ENCODE measurements around the gene PCGF5. TPM values are rescaled to one million over a fixed set of nuclear protein-coding genes. Genes with fewer than 3 reads are reported as not detected.
A peak's percentile ranks its signal among the peaks of the same experiment; 100 is the strongest.

The PCGF5 gene
- total RNA-seq, 1 experiment from 2014 or later = 28.8 TPM

DNA sequence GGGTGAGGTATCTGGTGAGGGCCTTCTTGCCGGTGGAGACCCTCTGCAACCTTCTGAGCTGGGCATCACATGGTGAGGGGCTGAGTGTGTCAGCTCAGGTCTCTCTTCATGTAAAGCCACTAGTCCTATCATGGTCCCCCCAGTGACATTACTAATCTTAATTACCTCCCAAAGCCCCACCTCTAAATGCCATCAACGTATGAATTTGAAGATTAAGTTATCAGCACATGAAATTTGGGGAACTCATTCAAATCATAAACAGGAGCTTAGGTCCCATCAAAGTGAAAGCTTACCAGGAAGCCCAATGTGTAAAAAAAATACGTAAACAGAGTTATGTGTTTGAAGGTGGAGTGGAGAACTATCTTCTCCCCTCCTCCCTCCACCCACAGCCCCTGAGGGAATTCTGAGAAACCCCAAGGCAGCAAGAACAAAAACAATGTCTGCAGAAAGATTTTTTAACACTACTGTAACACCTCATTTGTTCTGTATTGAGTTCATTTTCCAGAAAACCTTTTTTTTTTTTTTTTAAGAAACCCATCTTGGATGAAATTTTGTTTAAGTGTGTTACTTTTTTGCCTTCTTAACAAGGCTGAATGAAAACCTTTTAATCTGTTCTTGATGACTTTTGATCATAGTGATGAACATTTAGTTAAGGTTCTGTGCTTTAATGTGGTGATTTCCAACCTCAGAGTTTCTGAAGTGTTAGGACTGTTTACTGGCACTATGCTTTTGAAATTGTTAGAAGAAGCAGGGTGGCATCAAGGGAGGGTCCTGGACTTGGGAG, 19.1 kb upstream of the PCGF5 start:
- Histone ChIP-seq H3K9me3 (no peaks in the 10 kb centered on the region), H3K4me3 (no peak overlapping the region), H3K27me3 (no peaks in the 10 kb centered on the region), H3K36me3 (no peaks in the 10 kb centered on the region)
- no peak for DNase-seq

DNA sequence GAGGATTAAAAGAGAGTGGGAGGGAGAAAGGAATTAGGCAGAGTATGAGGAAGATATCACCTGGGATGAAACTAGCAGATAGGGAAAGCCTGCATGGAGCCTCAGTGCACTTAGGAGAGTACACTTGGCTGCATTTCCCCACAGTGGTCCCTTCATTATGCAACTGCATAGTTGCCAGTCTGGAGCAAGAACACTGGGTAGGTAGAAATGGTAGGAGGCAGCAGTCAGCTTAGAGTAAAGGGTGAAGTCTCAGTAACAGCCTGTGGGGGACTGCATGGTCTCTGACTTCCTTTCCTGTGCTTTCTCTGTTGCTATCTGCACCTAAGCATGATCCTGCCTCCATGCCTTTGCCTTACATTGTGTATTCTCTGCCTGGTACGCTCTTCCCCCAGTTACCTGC, 14.0 kb upstream of the PCGF5 start:
- Histone ChIP-seq H3K4me3 (no peak overlapping the region), H3K27me3 (no peaks in the 10 kb centered on the region), H3K36me3 (no peaks in the 10 kb centered on the region), H3K9me3 (no peaks in the 10 kb centered on the region)
- no peak for DNase-seq

DNA sequence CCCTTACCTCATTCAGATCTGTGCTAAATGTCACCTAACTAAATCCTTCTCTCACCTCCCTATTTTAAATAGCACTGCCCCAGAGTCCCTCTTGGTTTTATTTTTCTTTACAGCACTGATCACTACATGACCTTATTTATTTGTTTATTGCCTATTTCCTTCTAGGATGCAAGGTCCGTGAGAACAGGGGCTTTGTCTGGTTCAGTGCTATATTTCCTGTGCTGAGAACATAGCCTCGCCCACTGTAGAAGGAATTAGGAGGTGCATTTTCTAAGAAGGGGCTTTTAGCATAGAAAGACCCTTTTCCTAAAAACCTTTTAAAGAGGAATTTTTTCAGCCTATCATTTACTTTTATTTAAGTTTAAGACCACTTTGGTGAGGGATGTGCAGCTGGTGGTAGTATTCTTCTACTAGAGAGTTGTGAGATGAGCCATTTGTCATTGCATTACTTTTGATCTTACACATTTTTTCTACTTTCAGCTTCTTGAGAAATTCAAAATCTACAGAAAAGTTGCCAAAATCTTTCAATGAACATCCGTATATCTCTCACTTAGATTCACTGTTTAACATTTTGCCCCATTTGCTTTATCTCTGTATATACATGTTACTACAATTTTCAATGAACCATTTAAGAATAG, 13.5 kb upstream of the PCGF5 start:
- H3K36me3 ChIP-seq = no peaks in the 10 kb centered on the region
- H3K9me3 ChIP-seq = no peaks in the 10 kb centered on the region
- DNase-seq = no peak
- H3K4me3 ChIP-seq = no peak overlapping the region
- H3K27me3 ChIP-seq = no peaks in the 10 kb centered on the region

DNA sequence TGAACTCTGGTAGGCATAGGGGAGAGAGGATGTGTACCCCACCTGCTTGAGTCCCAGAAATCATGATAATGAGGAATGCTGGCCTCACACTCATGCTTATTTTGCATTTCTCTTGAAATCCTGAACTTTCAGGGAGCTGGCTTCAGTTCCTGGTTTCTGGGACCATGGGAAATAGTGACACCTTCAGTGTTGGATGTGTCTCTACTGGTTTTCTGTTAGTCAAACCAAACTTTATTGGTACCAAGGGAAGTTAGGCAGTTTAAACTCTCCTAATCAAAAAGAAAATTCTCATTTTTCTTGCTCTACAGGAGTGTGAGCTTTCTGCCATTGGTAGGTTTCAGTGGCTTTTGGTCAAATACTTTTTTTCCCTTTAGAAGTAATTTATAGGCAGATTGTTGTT, 11.8 kb upstream of the PCGF5 start:
- H3K9me3 ChIP-seq = no peaks in the 10 kb centered on the region
- H3K4me3 ChIP-seq = no peak overlapping the region
- no peaks in the 10 kb centered on the region for H3K27me3 ChIP-seq
- DNase-seq = no peak
- no peaks in the 10 kb centered on the region for H3K36me3 ChIP-seq

DNA sequence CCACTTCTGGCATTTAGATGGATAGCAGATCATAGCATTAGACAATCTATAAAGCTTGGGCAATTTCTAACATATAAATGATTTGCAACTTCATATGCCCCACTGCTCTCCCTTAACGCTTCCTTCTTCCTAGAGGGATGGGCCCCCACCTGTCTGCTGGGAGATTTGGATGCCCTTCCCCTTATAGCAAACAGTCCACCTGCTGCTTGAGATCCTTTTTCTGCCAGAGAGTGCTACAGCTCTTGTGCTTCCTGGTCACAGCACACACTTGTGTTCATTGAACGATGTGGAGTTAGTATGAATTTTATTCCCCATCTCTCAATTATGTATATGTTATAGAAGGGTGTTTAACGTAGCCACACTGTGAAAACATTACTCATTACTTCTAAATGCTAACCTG, 10.4 kb upstream of the PCGF5 start:
- Histone ChIP-seq H3K4me3 (no peak overlapping the region), H3K27me3 (no peaks in the 10 kb centered on the region), H3K36me3 (no peaks in the 10 kb centered on the region), H3K9me3 (no peaks in the 10 kb centered on the region)
- no peak for DNase-seq

DNA sequence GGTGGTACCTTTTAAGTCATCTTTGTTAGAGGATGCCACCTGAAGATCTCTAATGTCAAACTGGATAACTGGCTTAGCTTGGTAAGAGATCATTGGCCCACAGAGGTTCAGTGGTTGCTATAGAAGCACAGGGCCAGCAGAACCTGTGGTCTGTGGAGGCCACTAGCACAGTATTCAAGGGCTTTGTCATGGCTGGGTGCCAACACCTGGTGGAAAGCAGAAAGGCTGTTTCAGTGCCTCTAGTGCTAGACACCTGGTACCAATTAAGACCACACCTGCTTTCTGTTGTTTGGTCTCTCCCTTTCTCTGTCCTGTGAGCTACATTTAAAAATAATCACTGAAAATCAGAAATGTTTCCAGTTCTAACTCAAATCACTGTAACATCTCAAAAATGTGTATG, 10.0 kb upstream of the PCGF5 start:
- Histone ChIP-seq H3K4me3 (no peak overlapping the region), H3K36me3 (no peaks in the 10 kb centered on the region), H3K27me3 (no peaks in the 10 kb centered on the region), H3K9me3 (no peaks in the 10 kb centered on the region)
- no peak for DNase-seq

DNA sequence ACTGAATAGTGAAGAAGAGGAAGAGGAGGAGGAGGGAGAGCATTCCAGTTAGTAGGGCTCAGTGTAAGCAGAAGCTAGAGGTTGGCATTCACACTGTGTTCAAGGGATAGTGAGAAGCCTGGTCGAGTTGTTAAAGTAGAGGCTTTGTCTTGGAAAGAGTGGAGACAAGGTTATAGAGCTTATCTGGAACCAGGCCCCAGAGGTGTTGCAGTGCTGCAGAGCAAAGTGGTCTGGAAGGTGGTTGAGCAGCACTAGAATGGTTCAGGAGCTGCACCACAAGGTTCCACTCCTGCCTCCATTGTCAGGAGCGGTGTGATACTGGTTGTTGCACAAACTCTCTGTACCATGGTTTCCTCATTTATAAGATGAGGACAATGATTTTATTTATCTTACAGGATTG, 8.8 kb upstream of the PCGF5 start:
- Histone ChIP-seq H3K4me3 (no peak overlapping the region), H3K36me3 (no peaks in the 10 kb centered on the region), H3K9me3 (no peaks in the 10 kb centered on the region), H3K27me3 (no peaks in the 10 kb centered on the region)
- no peak for DNase-seq

DNA sequence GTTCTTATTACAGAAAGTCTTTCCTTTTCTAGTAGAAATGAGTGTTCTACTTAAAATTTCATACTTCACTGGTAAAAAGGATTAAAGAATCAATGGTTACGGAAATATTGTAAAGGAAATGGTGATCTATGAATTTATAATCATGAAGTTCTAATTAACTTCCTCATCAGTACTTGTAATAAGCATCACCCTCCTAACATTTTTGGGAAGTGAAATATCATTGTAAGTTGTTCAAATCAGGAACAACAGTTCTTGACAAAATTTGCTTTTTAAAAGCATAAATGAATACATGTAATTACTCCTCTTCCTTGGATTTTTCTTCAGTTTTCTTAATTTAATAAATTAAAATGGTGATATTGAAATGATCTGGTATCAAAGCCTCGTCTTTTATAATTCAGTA, 5.6 kb upstream of the PCGF5 start:
- no peak for DNase-seq
- Histone ChIP-seq H3K36me3 (no peaks in the 10 kb centered on the region), H3K9me3 (no peaks in the 10 kb centered on the region), H3K4me3 (no peak overlapping the region), H3K27me3 (no peaks in the 10 kb centered on the region)

DNA sequence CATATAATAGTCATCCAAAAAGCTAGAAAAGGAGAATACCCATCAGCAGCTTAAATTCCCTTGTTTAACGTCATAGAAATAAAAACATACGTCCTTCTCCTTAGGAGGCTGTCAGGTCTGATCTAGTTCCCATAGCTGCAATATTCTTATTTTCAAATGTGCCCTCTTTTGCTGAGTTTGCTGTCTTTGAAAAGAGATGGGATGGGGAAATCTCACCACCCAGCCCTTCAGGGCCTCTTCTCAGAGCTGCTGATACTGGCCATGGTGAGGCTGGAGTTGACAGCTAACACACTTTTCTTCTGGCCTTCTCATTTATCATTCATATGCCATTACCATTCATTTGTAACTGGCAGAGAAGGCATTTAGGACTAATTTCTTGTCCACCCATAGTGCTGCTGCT, 5.1 kb upstream of the PCGF5 start:
- H3K27me3 ChIP-seq = no peaks in the 10 kb centered on the region
- no peaks in the 10 kb centered on the region for H3K36me3 ChIP-seq
- H3K9me3 ChIP-seq = no peaks in the 10 kb centered on the region
- DNase-seq = no peak
- H3K4me3 ChIP-seq = no peak overlapping the region

DNA sequence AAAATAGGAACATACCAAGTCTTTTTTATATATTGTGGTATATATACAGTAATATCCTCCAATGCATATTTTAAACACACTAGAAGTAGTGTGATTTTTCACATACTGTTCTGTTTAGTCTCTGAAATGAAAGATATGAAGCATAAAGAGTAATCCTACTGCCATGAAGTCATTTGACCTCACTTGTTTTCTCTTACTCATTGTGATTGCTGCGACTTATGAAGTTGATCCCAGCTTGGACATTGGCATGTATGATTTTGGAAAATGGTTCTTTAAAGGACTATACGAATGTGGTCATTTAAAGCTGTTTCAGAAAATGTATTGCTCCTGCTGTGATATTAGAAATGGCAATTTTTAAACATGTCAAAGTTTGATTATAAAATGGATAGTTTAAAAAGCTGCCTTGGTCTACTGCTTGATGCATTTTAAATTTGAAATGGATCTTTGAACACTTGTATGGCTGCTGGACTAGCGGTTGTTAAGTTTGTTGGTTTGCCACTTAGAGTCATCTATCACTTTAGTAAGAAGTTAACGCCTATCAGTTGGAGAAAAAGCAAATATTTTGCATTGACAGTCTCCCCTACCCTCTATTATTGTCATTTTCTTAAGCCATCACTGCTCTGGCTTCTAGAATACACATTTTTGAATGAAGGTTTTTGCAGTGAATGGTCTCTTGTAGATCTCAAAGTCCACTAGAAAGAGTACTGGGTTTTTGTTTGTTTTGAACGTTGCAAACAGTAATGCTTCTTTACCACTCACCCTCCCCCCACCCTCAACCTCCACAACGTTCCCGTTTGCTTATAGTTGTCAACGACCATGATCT, 881 bp upstream of the PCGF5 start:
- Histone ChIP-seq H3K9me3 (no peaks in the 10 kb centered on the region), H3K27me3 (no peaks in the 10 kb centered on the region), H3K36me3 (peaks cover 3% of the 10 kb centered on the region; the same call in 1 of the 2 replicates), H3K4me3 (peak overlapping the region; percentile 72; the same call in 1 of the 2 replicates)
- DNase-seq = no peak

DNA sequence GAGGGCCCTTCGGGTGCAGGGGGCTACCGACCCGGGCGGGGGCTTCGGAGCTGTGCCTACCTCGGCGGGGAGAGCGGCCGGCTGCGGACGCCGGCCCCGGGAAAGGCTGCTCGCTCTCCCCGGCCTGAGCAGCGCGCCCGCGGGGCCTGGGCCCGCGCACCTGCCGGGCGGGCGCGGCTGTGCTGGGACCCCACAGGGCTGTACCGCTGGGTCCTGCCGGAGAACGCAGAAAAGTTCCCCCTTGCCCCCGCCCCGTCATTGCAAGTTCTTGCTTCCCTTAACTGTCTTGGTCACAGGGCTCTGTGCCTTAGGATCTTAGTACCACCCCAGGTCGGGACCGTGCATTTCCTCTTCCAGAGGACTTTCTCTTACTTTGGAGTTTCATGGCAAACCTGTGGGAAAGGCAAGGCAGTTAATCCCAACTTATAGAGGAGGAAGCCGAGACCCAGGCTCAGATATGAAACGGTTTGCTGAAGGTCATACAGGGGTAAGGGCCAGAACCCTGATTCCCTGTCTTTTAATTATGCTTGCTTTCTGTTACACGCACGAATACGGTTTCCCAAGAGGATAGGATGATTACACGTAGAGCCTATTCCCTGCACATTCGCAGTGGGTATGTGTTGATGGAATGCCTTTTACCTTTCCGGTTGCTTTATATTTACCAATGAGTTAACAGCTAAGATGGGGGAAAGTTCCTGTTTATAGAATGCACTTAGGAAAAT, 652 bp downstream of the PCGF5 start:
- Histone ChIP-seq H3K36me3 (peaks cover 3% of the 10 kb centered on the region; the same call in 1 of the 2 replicates), H3K4me3 (peak overlapping the region; percentile 72), H3K27me3 (no peaks in the 10 kb centered on the region), H3K9me3 (no peaks in the 10 kb centered on the region)
- DNase-seq = no peak

DNA sequence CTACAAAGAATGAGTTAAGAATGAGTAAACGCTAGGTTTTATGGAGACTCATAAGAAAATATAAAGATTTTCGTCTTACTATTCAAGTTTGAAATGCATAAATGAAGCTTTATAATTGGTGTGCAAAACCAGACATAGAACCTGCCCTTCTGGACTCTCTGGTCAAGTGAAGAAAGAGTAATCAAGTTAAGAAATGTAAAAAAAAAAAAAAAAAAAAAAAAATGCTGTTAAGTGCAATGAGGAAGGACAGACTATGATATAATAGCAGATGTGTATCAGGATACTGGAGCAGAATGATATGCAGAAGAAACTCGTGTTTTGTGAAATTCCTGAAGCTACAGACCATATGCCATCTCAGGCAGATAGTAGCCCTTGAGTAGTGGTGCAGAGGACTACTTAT, 5.6 kb downstream of the PCGF5 start:
- H3K9me3 ChIP-seq = no peaks in the 10 kb centered on the region
- peaks cover 3% of the 10 kb centered on the region; the same call in 1 of the 2 replicates for H3K36me3 ChIP-seq
- DNase-seq = no peak
- H3K27me3 ChIP-seq = no peaks in the 10 kb centered on the region
- no peak overlapping the region for H3K4me3 ChIP-seq

DNA sequence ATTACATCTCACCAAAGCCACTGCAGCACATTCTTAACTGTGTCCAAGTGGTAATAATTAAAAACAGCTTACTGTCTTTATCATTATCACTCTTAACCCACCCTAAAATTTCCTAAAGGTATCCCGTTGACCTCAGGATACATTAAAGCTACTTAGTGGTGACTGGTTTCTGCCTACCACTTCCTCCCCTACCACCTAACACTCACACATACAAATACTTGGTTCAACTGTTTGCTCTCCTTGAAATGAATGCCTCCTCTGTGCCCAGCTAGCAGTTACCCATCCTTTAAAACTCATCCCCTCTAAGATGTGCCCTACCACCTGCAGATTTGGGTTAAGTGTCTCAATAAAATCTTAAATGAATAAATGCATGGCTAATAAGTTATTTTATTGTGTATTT, 7.1 kb downstream of the PCGF5 start:
- Histone ChIP-seq H3K36me3 (peaks cover 3% of the 10 kb centered on the region; the same call in 1 of the 2 replicates), H3K4me3 (no peak overlapping the region), H3K9me3 (no peaks in the 10 kb centered on the region), H3K27me3 (no peaks in the 10 kb centered on the region)
- no peak for DNase-seq

DNA sequence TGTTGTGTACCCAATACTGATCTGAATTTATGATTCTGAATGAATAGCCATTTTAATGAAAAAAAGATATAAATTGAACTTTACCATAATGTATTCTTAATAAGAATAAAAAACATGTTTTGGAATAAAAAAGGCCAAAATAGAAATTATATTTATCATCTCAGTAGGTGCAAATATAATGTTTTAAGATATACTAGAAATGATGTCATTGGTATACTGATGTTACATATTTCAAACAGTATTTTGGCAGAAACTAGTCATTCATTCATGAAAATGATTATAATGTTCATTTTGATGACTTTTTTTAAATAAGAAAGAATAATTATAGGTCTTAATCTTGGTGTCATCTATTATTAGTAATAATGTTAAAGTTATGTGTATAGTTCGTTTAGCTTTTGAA, 9.2 kb downstream of the PCGF5 start:
- no peak overlapping the region for H3K4me3 ChIP-seq
- no peaks in the 10 kb centered on the region for H3K9me3 ChIP-seq
- no peaks in the 10 kb centered on the region for H3K36me3 ChIP-seq
- H3K27me3 ChIP-seq = no peaks in the 10 kb centered on the region
- no peak for DNase-seq

DNA sequence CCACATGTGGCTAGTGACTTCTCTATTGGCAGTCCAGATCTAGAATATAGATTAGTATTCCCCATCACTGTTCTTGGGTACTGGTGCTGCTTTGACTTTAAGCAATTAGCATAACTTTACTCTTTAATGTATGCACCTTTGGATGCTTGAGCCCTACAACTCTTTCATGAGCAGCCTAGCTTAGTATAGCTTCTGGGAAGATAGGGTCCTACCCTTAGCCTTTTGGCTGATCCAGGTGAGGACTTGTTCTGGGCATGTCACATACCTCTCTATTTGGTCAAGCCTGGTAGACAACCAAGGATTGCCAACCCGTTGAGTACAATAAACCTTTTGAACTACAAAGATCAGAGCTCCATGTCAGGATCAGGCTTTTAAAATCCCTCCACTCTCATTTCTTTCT, 17.7 kb downstream of the PCGF5 start:
- Histone ChIP-seq H3K27me3 (no peaks in the 10 kb centered on the region), H3K36me3 (no peaks in the 10 kb centered on the region), H3K4me3 (no peak overlapping the region), H3K9me3 (no peaks in the 10 kb centered on the region)
- DNase-seq = no peak

DNA sequence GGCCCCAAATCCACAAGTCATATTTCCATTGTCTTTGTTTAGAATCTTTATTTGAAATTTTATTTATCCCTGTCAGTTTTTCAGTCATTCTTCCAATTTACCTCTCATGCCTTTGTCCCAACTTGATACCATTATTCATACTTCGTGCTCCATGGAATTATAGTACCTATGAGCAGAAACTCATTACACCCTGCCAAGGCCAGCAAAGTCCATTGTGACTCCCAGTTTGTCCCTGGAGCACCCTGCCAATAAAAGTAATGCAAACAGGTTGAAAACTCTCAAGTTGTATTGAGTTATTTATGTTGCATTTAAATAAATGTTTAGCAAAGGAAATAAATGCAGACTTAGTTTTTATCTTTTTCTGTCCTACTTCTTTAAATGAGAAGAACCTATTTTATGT, 19.3 kb downstream of the PCGF5 start:
- no peaks in the 10 kb centered on the region for H3K36me3 ChIP-seq
- no peaks in the 10 kb centered on the region for H3K27me3 ChIP-seq
- H3K4me3 ChIP-seq = no peak overlapping the region
- H3K9me3 ChIP-seq = no peaks in the 10 kb centered on the region
- no peak for DNase-seq

DNA sequence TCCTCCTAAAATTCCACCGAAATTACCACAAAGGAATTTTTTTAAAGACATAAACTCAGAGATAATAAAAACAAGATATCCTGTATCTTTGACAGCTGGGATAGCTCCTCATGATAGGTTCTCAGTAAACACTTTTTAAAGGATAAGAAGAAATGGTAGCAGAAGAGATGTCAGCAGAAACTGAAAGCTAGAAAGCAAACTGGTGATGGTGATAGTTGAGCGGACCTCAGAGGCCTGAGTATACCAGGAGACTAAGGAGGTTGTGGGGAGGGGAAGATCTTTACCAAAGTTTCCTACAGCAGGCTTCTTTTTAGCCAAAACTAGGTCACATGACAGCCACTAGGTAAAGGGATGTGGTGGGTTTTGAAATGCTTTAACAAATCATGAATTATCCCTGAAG, 22.5 kb downstream of the PCGF5 start:
- Histone ChIP-seq H3K36me3 (no peaks in the 10 kb centered on the region), H3K4me3 (no peak overlapping the region), H3K27me3 (no peaks in the 10 kb centered on the region), H3K9me3 (no peaks in the 10 kb centered on the region)
- DNase-seq = no peak
